ENCODE data around the gene PDIA6.

PDIA6 gene

GRCh38 chr2:10775021-10775780, 37.4 kb downstream of the PDIA6 start:
- TF ChIP-seq CTCF (IDR thresholded peaks at IDR 0.05) = no peak

- TF ChIP-seq CTCF (IDR thresholded peaks at IDR 0.05) = no peak
Measured at GRCh38 chr2:10774394-10774793, 38.2 kb downstream of the PDIA6 start.

- no peak for TF ChIP-seq CTCF (IDR thresholded peaks at IDR 0.05)
Measured at GRCh38 chr2:10773821-10774341, 38.7 kb downstream of the PDIA6 start.

GRCh38 chr2:10772868-10773215, 39.7 kb downstream of the PDIA6 start:
- no peak for TF ChIP-seq CTCF (IDR thresholded peaks at IDR 0.05)

- TF ChIP-seq CTCF (IDR thresholded peaks at IDR 0.05) = no peak
Measured at GRCh38 chr2:10772201-10772867, 40.3 kb downstream of the PDIA6 start.

GRCh38 chr2:10771786-10772185, 40.8 kb downstream of the PDIA6 start:
- TF ChIP-seq CTCF (IDR thresholded peaks at IDR 0.05) = no peak

- no peak for TF ChIP-seq CTCF (IDR thresholded peaks at IDR 0.05)
Measured at GRCh38 chr2:10770956-10771750, 41.4 kb downstream of the PDIA6 start.

All from LNCAP (cell line).